Breast epithelium (tissue), 3 donors: ENCODE measurements around the gene FES.

ENCODE experiments used
- CTCF ChIP-seq, 3 donors: fragments of 450-650 bp; IDR thresholded peaks; one replicate each; pipeline ENCODE4 v1.5.1; 2016 to 2017; ENCODE audit warnings: antibody characterized with exemption in 3 of 3, mild to moderate bottlenecking in 3 of 3, moderate library complexity in 3 of 3
- POLR2A ChIP-seq: fragments of 450-650 bp; IDR thresholded peaks from one replicate; pipeline ENCODE4 v1.6.1; 2016; ENCODE audit warnings: antibody characterized with exemption, mild to moderate bottlenecking, moderate library complexity
- POLR2AphosphoS5 ChIP-seq, 3 donors: sonication (generic); formaldehyde crosslinking; IDR thresholded peaks; one replicate each; pipeline ENCODE4 v1.6.1; 2017; ENCODE audit warnings: antibody characterized with exemption in 3 of 3

GRCh38 chr15:90891346-90891949 lies 7.1 kb downstream of the FES start:
- TF ChIP-seq POLR2A, result no peak
- no peak for TF ChIP-seq CTCF (IDR thresholded peaks at IDR 0.05)
- TF ChIP-seq POLR2AphosphoS5 (IDR thresholded peaks at IDR 0.05), result no peak
